SIG-M5 treated with dmso at 0.1 percent for 504 hours (cell line): ENCODE data around the gene ZKSCAN8.
A peak's percentile ranks its signal among the peaks of the same experiment; 100 is the strongest.
"Not testable (repeated sequence)": the region's sequence is repeated elsewhere in the genome, so short reads cannot be mapped to it uniquely, and the experiment has no call there.

Source experiments
- DNase-seq: peaks from one replicate; lab custom pipeline; 2025; ENCODE audit not compliant: unreplicated experiment; lab: John Stamatoyannopoulos, UW

ZKSCAN8 gene

GRCh38 chr6:28141500-28142329 lies at the start of gene ZKSCAN8:
TSS of gene ZKSCAN8 (plus strand) at chr6:28141883. CDS start at chr6:28148408, 6,525 bp downstream.
- DNase-seq: peak; percentile 78

GRCh38 chr6:28102222-28102621 lies 39.5 kb upstream of the ZKSCAN8 start:
- not testable (repeated sequence) for DNase-seq

- DNase-seq: not testable (repeated sequence)
Observed at GRCh38 chr6:28102699-28103098, 39.0 kb upstream of the ZKSCAN8 start.

GRCh38 chr6:28104392-28105244 lies 37.1 kb upstream of the ZKSCAN8 start:
- DNase-seq: peak; percentile 84

- peak; percentile 55 for DNase-seq
Observed at GRCh38 chr6:28105245-28105639, 36.4 kb upstream of the ZKSCAN8 start.

- DNase-seq: no peak
Observed at GRCh38 chr6:28107506-28107905, 34.2 kb upstream of the ZKSCAN8 start.

GRCh38 chr6:28111964-28112363 lies 29.7 kb upstream of the ZKSCAN8 start:
- DNase-seq: no peak

GRCh38 chr6:28115799-28116198 lies 25.9 kb upstream of the ZKSCAN8 start:
- no peak for DNase-seq

GRCh38 chr6:28117386-28118050 lies 24.2 kb upstream of the ZKSCAN8 start:
- DNase-seq: no peak

GRCh38 chr6:28118217-28118616 lies 23.5 kb upstream of the ZKSCAN8 start:
- no peak for DNase-seq

- no peak for DNase-seq
Observed at GRCh38 chr6:28121876-28122275, 19.8 kb upstream of the ZKSCAN8 start.

- DNase-seq: not testable (repeated sequence)
Observed at GRCh38 chr6:28122283-28122682, 19.4 kb upstream of the ZKSCAN8 start.

- peak; percentile 69 for DNase-seq
Observed at GRCh38 chr6:28124350-28124970, 17.2 kb upstream of the ZKSCAN8 start, which contains the start of gene ZSCAN16. TSS of gene ZSCAN16 (plus strand) at chr6:28124609. CDS start at chr6:28125444, 835 bp downstream.

GRCh38 chr6:28124971-28125353 lies 16.7 kb upstream of the ZKSCAN8 start:
- no peak for DNase-seq

GRCh38 chr6:28125401-28125800 lies 16.3 kb upstream of the ZKSCAN8 start:
- no peak for DNase-seq

- peak; percentile 55 for DNase-seq
Observed at GRCh38 chr6:28134015-28134414, 7.7 kb upstream of the ZKSCAN8 start.

GRCh38 chr6:28134716-28135115 lies 7.0 kb upstream of the ZKSCAN8 start:
- DNase-seq: peak; percentile 12

- DNase-seq: peak; percentile 19
Observed at GRCh38 chr6:28135393-28135792, 6.3 kb upstream of the ZKSCAN8 start.

GRCh38 chr6:28136585-28137504 lies 4.8 kb upstream of the ZKSCAN8 start:
- DNase-seq: peak; percentile 85

GRCh38 chr6:28137505-28137981 lies 4.1 kb upstream of the ZKSCAN8 start:
- DNase-seq: peak; percentile 67
